HG02885 (cell line): Measurements from ENCODE around the gene MAP1LC3B2.
A peak's percentile ranks its signal among the peaks of the same experiment; 100 is the strongest.

Source experiments
- ATAC-seq: cut with Tn5 transposase; IDR thresholded peaks from one replicate; pipeline ENCODE4 v1.9.1; 2021; ENCODE audit warnings: mild to moderate bottlenecking; ENCODE audit not compliant: unreplicated experiment, poor library complexity

Gene MAP1LC3B2

DNA sequence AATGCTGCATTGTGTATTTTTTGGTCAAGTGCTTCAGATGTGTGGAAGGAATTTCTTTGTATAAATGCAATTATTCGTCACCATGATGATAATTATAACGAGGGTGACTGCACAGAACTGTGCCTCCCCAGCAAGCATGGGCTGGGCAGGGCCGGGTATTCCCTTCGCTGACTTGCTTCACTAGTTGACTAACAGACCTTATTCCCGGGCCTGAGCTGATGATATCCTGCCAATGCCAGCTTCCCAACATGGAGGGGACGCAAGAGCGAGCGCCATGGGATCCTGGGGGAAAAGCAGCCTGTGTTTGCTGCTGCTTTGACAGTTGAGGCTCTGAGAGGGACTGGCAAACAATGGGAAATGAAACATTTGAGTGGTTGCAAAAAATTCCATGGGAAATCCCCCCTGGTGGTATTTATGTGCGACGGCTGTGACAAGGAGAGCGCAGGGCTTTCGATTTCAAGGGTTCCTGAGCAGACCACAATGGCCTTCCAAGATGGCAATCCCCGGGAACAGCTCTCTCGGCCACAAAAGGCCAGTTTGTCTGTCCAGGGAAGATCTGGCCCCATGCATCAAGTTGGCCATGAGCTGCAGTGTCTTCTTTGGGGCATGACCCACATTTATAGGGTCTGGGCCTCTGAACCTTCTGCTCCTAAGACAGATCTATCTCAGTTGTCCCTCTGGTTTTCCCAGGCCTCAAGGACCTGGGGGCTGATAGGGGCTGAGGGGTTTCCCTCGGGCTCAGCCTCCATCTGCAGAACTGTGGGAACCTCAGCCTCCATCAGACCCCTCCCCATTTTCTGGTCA, 21.9 kb upstream of the MAP1LC3B2 start:
- peak; percentile 26 for ATAC-seq

DNA sequence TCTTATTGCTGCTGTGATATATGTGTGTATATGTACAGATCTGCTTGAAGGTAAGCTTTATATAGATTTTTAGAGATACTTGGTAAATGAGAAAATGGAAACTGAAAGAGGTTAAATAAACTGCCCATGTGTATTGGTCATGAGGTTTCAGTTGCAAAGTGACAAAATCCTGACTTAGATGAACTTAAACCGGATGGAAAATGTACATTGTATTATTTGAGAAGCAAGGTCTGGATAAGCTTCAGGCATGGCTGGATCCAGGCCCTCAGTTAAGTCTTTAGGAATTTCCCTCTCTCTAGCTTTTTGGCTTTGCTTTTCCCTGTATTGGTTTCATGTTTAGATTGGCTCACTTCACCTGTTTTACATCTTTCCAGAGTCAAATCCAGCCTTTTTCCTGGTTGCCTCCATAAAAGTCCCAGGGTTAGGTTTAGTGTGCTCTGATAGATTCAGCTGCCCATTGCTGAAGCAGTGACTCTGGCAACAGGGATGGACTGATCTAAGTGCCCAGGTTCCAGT, 21.0 kb upstream of the MAP1LC3B2 start:
- ATAC-seq = peak; percentile 57

DNA sequence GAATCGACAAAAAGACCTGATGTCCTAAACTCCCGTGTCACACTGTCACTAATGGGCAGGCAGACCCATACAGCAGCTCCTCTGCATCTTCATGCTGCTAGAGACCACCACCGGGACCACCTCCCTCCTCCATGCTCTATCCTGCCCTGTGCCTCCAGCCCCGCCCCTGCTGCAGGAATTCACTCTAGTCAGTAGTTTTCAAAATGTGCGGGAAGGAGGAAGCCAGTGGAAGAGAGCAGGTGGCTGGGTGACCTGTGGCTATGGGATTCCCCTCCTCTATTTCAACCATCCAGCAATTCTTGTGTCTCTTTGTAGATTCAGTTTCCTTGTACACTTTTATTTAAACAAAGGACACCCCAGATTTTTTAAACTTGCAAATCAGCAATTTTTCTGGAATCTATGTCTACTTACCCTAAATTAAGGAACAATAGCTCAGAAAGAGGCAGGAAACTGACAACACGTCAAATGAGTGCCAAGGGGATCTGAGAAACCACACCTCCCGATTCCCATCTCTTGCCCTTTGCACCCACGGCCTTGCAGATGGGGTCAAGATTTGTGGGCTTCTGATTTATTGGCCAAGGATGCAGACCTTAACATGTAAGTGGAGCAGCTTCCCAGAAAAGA, 20.4 kb upstream of the MAP1LC3B2 start:
- no peak for ATAC-seq

DNA sequence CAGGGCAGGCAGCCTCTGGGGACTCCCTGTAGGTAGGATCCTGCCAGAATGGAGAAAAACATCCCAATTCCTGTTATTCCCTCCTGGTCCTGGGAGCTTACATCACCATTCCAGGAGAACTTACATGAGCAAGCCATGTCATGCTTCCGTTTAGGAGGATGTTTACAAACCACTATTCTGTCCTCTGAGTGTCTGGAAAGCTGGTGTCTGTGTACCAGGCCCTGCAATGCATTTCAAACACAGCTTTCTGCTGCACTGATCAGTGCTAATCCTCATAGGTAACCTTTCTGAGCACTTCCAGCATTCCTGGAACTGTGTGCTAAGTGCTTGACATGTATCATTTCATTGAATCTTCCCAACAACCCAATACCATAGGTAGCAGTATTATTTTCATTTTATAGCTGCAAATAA, 19.8 kb upstream of the MAP1LC3B2 start:
- ATAC-seq = no peak

DNA sequence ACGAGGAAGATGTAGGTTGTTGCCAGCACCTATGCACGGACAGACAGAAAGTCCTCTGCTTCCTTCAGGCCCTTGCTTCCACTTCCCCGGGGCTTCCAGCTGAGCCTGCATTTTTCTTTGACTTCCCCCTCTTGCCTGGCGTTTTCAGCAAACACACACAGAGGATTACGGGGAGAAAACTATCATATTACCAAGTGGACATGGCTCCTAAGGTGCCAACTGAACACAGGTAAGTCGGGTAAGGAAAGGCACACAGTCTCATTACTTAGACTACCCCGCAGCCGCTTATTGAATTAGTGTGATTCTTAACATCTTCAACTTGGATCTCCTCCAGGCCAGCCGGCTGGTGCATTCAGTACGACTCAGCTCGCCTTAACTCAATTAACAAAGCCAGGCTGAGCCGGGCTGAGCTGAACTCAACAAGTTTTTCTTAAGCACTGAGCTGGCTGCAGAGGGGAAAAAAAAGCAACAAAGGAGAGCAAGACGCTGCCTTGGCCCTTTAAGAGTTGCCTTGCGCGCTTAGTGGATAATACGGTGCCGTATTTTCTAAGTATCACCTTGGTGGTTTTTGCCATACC, 19.2 kb upstream of the MAP1LC3B2 start:
- no peak for ATAC-seq

DNA sequence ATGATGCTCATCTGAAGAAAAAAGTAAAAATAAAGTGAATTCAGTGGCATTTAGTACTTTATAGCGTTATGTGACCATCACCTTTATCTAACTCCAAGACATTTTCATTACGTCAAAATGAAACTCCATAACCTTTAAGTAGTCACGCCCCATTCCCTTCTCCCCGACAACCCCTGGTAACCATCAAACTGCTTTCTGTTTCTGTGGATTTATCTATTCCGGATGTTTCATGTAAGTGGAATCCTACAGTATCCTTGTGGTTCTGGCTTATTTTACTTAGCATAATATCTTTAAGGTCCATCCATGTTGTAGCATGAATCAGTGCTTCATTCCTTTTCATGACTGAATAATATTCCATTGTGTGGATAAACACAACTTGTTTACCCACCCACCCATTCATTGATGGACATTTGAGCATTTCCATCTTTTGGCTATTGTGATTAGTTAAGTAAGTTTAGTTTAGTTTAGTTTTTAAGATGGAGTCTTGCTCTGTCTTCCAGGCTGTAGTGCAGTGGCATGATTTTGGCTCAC, 18.5 kb upstream of the MAP1LC3B2 start:
- ATAC-seq = no peak

DNA sequence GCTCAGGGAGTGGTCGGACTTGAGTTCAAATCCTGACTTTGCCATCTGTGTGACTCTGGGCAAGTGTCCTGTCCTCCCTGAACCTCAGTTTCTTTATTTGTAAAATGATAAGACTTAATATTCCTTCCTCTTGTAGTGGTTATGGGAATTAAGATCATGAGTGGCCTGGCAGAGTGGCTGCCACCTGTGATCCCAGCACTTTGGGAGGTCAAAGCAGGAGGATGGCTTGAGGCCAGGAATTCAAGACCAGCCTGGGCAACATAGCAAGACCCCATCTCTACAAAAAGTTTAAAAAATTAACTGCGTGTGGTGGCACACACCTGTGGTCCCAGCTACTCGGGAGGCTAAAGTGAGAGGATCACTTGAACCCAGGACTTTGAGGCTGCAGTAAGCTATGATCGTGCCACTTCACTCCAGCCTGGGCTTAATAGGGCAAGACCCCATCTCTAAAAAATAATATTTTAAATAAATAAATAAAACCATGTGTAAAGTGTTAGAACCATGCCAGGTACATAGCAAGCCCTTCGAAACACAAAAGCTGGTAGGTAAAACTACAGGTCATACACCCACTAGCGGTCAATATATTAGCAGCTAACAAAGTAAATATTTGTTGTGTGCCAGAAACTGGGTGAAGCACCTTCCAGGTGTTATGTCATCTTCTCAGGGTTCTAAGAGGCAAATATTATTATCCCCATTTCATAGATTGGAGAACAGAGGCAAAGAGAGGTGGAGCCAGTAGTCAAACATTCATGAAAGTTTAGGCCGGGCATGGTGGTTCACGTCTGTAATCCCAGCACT, 17.4 kb upstream of the MAP1LC3B2 start:
- ATAC-seq = no peak

DNA sequence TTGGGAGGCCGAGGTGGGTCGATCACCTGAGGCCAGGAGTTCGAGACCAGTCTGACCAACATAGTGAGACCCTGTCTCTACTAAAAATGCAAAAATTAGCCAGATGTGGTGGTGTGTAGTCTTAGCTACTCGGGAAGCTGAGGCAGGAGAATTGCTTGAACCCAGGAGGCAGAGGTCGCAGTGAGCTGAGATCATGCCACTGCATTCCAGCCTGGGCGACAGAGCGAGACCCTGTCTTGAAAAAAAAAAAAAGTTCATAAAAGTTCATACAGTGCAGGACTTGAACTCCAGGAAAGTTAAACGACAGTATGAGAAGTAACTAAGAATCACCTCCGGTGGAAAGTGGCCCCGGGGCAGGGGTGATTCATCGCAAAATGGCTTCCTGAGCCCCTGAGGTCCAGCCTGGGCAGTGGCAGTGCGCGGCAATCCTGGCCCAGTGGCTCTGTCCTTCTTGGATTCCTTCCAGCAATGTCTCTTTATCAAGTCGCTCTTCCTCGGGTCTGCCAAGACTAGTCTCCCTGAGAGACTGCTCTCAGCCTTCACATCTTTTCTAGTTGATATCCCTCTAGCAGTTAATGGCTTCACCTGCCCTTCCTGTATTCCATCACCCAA, 16.7 kb upstream of the MAP1LC3B2 start:
- no peak for ATAC-seq

DNA sequence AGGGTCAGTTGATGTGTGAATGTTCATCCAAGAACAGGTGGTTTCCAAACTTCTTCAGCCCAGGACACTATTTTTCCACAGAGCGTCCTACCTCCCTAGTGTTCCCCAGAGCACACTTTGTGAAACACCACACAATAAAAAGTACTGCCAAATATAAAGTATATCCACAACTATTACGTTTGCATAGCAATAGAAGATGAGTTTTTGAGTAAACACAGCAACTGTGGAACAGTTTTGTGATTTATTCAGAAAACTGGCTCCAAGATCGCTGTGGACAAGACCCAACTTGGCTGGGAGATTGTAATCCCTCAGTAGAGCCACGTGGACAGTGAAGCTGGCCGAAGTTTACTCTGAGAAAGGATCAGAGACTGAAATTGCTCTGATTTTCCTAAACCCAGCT, 14.5 kb upstream of the MAP1LC3B2 start:
- ATAC-seq = no peak

DNA sequence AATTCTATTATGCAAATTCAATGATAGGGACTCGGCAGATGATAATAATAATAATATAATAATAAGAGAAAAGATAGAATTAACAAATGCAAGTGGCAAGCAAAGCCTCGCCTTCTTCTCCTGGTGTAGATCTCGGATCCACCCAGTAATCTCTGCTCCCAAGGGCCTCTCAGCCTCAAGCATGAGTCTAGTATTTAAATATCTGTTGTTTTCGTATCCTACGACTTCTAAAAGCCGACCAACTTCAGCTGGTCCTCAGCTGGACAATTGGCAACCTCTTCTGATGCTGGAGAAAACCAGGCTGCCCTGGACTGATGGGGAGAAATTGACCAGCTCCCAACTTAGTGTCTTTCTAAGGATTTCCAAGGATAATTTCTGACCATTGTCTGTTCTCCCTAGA, 14.0 kb upstream of the MAP1LC3B2 start:
- ATAC-seq = no peak

DNA sequence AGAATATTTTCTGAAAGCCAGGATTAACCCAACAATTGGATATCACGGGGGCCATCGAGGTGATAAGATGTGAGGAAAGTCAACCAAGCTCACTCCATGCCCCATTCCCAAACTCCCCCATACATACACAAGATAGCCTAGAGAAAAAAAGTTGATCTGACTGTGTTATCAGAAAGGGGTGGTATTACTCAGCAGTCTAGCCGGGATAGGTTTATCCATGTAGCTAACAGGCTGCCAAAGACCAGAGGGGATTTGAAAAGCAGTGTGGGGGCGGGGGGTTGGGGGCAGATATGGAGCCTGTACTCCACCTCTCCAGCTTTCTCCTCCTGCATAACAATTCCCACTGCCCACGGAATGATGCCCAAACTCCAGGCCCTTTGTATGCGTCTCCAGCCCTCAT, 13.2 kb upstream of the MAP1LC3B2 start:
- no peak for ATAC-seq

DNA sequence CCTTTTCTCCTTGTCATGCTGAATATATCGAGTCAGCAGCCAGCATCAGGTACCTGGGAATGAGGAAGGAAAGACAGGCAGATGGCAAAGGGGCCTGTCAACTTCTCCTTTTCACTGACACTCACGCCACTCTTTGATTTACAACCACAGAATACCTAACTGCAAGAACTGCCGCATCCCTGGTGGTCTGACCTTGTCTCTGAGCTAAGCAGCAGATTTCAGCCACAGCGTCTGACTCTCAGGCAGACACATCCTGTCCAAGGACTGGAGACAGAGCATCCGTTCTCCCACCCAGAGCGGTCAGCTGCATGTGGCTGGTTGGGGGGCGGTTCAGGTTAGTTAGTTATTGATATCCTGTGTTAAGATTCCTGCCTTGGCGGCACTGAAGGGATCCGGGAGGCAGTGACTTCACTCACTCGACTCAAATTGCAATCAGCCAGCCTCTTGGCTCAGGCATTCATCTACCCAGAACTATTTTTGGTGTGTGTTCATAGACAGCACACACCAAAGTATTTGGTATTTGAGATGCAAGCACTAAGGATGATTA, 11.2 kb upstream of the MAP1LC3B2 start:
- ATAC-seq = peak; percentile 77

DNA sequence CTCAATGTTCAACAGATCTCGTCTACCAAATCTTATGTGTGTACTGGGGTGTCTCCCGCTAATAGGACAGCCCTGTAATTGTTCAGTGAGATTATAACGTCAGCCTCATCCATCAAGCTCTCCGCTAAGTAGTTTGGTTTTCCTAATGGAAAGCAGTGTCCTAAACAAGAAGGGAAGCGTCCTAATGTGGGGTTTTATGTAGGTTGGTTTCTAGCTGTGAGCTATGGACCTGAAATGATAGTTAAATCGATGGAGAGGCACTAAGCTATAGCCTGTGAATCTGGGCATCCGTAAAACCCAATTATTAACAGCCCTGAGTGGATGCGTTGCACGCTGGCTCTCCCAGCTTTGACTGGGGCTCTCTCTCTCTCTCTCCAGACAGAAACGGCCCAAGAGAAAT, 9.2 kb upstream of the MAP1LC3B2 start:
- ATAC-seq = no peak

DNA sequence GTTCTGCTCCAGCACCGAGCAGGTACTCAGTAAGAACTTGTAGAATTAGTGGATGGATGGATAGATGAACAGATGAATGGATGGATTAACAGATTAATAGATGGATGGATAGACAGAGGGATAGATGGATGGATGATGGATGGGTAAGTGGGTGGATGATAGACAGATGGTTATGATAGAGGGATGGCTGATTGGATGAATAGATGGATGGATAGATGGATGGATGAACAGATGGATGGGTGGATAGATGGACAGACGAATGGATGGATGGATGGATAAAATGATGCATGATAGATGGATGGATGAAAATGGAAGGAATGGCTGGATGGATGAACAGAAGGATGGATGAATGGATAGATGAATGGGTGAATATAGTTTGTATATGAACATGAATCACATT, 8.0 kb upstream of the MAP1LC3B2 start:
- no peak for ATAC-seq

DNA sequence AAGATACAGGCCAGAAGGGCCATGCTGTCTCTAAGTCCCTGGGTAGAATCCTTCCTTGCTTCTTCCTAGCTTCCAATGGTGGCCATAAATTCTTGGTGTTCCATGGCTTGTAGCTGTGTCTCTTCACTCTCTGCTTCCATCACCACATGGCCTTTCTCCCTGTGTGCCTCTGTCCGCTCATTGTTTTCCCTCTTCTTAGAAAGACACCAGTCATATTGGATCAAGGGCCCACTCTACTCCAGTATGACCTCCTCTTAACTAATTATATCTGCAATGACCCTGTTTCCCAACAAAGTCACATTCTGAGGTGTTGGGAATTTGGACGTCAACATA, 7.6 kb upstream of the MAP1LC3B2 start:
- no peak for ATAC-seq

DNA sequence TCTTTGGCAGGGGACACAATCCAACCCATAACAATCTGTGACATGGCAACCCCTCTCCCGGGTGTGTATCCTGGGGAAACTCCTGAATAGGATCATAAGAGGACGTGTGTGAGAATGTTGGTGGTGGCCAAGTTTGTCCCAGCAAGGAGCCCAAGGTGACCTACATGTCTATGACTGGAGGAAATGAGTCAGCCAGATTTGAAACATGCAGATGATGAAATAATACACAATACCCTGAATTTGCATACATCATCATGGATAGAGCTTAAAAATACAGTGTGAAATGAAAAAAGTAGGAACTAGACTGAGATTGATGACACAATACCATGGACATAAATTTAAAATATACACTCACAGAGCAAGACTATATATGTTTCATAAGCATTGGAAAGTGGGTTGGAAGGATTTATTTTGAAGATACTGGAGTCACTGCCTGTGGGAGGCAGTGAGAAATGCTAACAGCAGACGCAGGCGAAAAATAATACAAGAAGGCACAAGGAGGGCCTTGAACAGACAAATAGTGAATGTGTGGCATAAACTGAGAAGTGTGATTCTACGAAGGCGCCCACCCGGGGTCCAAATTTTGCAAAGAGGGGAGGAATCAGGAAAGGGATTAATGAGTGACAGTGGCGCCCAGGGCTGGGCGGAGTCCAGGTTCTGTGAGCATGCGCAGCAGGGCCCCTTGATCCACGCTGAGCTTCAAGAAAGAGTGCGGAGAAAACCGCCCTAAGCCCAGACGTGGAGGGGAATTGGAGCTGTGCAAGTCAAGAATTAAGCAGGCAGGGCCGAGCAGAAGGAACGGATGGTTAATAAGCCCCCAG, 7.0 kb upstream of the MAP1LC3B2 start:
- ATAC-seq = no peak

DNA sequence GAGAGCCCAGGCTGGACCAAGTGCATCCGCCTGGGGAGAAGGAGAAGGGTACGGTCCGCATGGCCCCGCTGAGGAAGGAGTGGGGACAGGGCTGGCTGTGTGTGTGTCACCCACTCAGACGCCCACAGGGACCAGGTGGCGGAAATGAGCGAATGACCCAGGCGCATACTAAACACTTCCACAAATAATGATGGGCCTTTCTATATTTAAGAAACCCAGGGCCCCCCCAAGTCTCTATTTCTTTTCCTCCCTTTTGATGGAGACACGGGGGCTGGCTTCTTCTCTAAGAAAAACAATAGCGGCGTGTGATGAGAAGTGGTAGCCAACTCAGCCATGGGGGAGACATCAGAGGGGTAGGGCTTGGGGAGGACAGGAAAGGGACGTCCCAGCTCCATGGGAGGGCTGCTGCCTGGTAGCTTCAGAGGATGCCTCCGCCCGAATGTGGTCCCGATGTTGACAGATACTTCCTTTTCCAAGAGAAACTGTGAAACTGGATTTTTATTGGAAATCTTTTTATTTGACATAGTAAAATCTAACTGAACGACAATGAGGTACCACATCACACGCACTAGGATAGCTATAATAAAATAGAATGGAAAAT, 6.3 kb upstream of the MAP1LC3B2 start:
- ATAC-seq = no peak

DNA sequence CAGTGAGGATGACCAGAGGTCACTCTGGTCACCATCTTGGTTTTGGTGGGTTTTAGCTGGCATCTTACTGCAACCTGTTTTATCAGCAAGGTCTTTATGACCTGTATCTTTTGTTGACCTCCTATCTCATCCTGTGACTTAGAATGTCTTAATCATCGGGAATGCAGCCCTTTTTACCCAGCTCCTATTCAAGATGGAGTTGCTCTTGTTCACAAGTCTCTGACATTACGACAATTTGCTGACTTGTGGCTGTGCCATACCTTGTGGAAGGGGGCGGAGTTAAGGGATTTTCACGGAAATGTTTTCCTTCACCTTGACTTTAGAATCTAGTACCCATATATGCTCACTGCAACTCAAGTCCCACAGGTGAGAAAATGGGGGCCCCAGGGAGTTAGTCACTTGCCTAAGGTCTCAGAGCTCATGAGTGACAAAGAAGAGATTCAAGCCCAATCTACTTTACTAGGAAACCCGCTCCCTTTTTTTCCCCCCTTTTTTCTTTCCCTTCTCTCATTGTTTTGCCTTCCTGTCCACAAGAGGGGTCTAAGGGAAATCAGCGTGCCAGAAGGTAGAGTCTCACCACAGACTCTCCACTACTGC, 2.7 kb upstream of the MAP1LC3B2 start:
- no peak for ATAC-seq
